Thoracic aorta (tissue), 2 donors: Measurements from ENCODE around the gene ASB6. TPM values are rescaled to one million over a fixed set of nuclear protein-coding genes. Genes with fewer than 3 reads are reported as not detected.

ENCODE experiments used
- ATAC-seq: fragments of 150-250 bp; one replicate; pipeline ENCODE4 v1.8.0; 2017; ENCODE audit warnings: low read depth; ENCODE audit not compliant: insufficient number of reproducible peaks, low FRiP score
- DNase-seq: peaks from one replicate; pipeline ENCODE4 v3.0.0-alpha.2; 2020; ENCODE audit warnings: low spot score
- H3K27ac ChIP-seq, 2 donors: fragments of 200-600 bp; sonication (generic); 1 replicate in 1 of 2; 2 replicates in 1 of 2; pipeline ENCODE4 v1.5.1; 2016; ENCODE audit warnings: mild to moderate bottlenecking in 2 of 2, moderate library complexity in 2 of 2
- H3K27me3 ChIP-seq: fragments of 200-600 bp; sonication (generic); replicated peaks from 2 replicates; pipeline ENCODE4 v1.6.0; 2016; ENCODE audit warnings: mild to moderate bottlenecking; ENCODE audit not compliant: insufficient read depth
- H3K36me3 ChIP-seq: fragments of 200-600 bp; sonication (generic); one replicate; pipeline ENCODE4 v1.5.1; 2016
- H3K4me1 ChIP-seq, 2 donors: fragments of 200-600 bp; sonication (generic); 1 replicate in 1 of 2; 2 replicates in 1 of 2; pipeline versions ENCODE4 v1.5.1 to v1.6.0; 2016; ENCODE audit warnings: low read depth in 2 of 2, mild to moderate bottlenecking in 1 of 2; ENCODE audit not compliant: control insufficient read depth in 1 of 2
- H3K4me3 ChIP-seq: fragments of 200-600 bp; sonication (generic); 2 replicates; pipeline ENCODE4 v1.5.1; 2016; ENCODE audit warnings: mild to moderate bottlenecking
- H3K9me3 ChIP-seq: fragments of 200-600 bp; sonication (generic); 2 replicates; pipeline ENCODE4 v1.5.1; 2016
- total RNA-seq, 2 donors: library from RNA; depleted of rRNA; stranded (reverse); fragments of >200 nt; gene quantifications; one replicate each; pipeline versions ENCODE4 v1.1.0 to v1.2.3, GENCODE V29; 2016
- TF ChIP-seq, protein P1 (sequence below): fragments of 200-600 bp; sonication (generic); IDR thresholded peaks from one replicate; pipeline ENCODE4 v1.5.1; 2019; ENCODE audit warnings: antibody characterized with exemption

Gene ASB6
- total RNA-seq, 2 donors from 2014 or later, result 23.0 to 31.0 TPM

DNA sequence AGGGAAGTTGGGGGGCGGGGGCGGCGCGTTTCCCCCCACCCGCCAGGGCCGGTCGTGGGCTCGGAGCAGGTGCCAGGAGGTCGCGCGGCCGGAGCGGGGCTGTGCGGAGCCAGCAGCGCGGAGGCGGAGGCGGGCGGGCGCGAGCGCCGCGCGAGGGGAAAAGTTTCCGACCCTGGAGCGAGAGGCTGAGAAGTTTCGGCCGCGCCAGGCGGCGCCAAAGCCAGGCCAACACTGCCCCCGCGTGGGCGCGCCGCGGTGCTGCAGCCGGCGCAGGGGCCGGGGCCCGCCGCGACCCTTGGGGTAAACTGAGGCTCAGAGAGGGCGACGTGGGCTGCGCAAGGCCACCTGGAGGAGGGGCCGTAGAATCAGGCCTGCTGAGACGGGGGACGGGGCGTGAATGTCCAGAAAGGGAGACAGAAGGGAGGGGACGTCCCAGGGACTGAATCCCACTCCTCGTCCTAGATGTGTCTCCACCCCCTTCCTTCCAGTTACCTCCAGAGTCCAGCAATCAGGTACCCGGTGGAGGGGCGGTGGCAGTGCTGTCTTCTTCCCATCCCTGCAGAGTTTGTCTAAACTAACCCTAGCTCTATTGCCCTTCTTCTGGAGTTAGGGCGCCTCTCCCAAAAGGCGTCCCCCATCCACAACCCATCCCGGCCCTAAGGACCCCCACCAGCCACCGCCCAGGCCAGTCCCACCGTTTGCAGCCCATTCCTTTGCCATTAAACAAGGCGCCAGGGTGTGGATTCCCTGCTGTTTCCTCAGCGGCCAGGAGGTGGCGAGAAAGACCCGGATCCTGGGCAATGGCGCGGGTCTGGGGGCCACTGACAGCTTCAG is 31.3 kb downstream of the ASB6 start:
- no peak for DNase-seq
- Histone ChIP-seq H3K9me3 (no peaks in the 10 kb centered on the region), H3K4me3 (peak overlapping the region; percentile 77), H3K27ac (peak overlapping the region; percentile 89 to 96), H3K27me3 (no peaks in the 10 kb centered on the region), H3K4me1 (peaks cover 26 to 64% of the 10 kb centered on the region in 2 donors), H3K36me3 (no peaks in the 10 kb centered on the region)
- peak; percentile 9 for ATAC-seq
- TF ChIP-seq, protein P1, sequence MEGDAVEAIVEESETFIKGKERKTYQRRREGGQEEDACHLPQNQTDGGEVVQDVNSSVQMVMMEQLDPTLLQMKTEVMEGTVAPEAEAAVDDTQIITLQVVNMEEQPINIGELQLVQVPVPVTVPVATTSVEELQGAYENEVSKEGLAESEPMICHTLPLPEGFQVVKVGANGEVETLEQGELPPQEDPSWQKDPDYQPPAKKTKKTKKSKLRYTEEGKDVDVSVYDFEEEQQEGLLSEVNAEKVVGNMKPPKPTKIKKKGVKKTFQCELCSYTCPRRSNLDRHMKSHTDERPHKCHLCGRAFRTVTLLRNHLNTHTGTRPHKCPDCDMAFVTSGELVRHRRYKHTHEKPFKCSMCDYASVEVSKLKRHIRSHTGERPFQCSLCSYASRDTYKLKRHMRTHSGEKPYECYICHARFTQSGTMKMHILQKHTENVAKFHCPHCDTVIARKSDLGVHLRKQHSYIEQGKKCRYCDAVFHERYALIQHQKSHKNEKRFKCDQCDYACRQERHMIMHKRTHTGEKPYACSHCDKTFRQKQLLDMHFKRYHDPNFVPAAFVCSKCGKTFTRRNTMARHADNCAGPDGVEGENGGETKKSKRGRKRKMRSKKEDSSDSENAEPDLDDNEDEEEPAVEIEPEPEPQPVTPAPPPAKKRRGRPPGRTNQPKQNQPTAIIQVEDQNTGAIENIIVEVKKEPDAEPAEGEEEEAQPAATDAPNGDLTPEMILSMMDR, result peak; percentile 90

DNA sequence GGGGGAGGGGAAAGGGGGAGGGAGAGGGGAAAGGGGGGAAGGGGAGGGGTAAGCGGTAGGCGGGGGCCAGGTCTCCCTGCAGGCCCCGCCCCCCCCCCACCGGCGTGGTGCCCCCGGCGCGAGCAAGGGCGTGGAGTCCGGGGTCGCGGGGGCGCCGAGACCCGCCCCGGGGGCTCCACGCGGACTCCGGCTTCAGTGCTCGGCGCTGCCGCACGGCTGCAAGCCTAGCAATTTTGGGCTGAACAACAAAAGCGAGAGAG is 31.8 kb downstream of the ASB6 start:
- H3K36me3 ChIP-seq, result no peaks in the 10 kb centered on the region
- DNase-seq (no peak), ATAC-seq (no peak)
- H3K27me3 ChIP-seq, result no peaks in the 10 kb centered on the region
- peaks cover 26 to 64% of the 10 kb centered on the region in 2 donors for H3K4me1 ChIP-seq
- no peaks in the 10 kb centered on the region for H3K9me3 ChIP-seq
- TF ChIP-seq, protein P1, result no peak
- H3K4me3 ChIP-seq, result peak overlapping the region; percentile 77
- H3K27ac ChIP-seq, result peak overlapping the region; percentile 89 to 96

DNA sequence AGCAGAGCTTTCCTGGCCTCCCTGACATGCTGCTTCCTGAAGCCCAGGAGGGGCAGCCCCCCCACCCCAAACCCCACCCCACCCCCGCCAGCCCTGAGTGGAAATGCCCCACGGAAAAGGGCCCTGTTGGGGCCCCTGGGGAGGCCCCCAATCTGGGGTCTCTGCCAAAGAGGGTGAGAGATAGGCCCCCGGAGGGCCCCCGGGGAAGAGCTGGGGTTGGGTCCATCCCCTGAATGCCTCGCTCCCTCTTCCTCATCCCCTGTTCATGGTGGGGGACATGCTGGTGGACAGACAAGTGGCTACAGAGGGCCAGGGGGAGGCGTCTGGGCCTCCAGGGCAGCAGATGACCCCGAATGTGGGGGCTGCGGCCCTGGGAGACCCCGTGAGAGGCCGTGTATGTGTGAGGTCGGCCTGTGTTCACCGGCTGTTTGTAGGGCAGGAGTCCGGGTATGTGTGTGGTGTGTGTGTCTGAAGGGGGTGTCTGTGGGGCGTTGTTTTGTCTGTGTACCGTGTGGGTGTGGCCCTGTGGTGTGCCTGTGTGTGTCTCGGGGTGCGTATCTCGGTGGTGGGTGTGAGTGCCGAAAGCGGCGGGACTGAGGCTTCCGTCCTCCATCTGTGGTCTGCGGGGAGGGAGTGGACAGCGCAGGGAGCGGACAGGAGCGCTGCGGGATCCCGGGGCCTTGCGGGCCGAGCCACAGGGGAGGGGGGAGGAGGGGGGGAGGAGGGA is 32.3 kb downstream of the ASB6 start:
- Histone ChIP-seq H3K36me3 (no peaks in the 10 kb centered on the region), H3K9me3 (no peaks in the 10 kb centered on the region), H3K27me3 (no peaks in the 10 kb centered on the region), H3K27ac (peak overlapping the region; percentile 89 to 96), H3K4me3 (peak overlapping the region; percentile 77), H3K4me1 (peaks cover 26 to 64% of the 10 kb centered on the region in 2 donors)
- DNase-seq (no peak), ATAC-seq (no peak)
- TF ChIP-seq, protein P1, result no peak

DNA sequence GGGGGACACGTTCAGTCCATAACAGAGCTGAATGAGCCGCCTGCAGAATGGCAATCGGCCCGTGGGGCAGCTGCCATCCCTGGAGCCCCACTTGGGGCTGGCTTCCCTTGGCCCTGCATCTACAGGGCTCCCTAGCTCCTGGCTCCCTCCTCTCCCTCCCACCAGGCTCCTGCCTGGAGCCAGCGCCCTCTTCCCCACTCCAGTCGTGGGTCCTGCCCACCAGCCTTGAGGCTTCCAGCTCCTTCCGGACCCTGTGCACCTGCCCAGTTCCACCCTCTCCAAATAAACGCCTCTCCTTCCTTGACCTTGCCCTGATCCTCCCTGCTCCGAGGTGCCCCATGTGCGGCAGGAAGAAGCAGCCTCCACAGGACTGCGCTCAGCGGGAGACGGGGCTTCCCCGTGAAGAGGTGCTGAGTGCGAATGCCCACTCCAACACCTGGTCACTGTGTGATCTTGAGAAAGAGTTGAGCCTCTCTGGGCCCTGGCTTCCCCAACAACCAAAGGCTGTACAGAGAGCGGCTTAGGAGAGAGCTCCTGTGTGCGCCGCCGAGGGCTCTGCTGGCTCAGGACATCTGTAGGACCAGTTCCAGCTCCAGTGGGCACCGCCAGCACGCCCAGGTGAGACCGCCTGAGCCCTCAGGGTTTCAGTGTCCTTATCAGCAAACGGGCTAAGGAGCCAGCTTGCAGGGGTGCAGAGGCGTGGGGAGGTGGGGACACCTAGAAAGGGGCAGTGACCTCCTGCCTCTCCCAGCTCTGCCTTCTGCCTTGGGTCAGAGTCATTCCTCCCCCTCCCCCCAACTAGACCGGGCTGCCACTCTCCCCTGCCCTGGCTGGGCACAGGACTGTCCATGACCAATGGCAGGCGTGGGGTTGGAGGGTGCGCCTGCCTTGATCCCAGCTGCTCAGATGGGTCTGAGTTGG is 33.1 kb downstream of the ASB6 start:
- H3K9me3 ChIP-seq, result no peaks in the 10 kb centered on the region
- no peaks in the 10 kb centered on the region for H3K27me3 ChIP-seq
- DNase-seq (no peak), ATAC-seq (no peak)
- peaks cover 26 to 60% of the 10 kb centered on the region in 2 donors for H3K4me1 ChIP-seq
- H3K4me3 ChIP-seq, result no peak overlapping the region
- TF ChIP-seq, protein P1, result no peak
- no peaks in the 10 kb centered on the region for H3K36me3 ChIP-seq
- peak overlapping the region; percentile 89 to 96 for H3K27ac ChIP-seq

DNA sequence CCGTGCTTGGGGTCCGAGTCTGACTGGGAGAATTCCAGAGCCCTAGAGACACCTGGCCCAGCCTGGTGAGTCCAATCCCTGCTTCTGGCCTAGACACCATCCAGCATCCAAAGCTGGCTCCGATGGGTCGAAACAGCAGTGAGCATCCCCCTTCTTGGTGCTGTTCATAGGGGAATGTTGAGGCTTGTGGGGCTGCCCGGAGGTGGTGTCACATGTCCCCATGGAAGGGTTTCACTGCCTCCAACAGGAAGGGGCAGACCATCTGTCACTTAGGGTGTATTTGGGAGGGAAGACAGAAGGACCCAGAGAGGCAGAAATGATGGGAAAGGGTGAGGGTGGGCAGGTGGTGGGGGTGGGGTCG is 34.9 kb downstream of the ASB6 start:
- H3K4me3 ChIP-seq, result no peak overlapping the region
- H3K27me3 ChIP-seq, result no peaks in the 10 kb centered on the region
- ATAC-seq (no peak), DNase-seq (no peak)
- TF ChIP-seq, protein P1, result no peak
- no peaks in the 10 kb centered on the region for H3K36me3 ChIP-seq
- H3K4me1 ChIP-seq, result peaks cover 26 to 42% of the 10 kb centered on the region in 2 donors
- no peaks in the 10 kb centered on the region for H3K9me3 ChIP-seq
- peak overlapping the region; percentile 89 to 96 for H3K27ac ChIP-seq
